ENCODE measurements around the gene IQCC. TPM values are rescaled to one million over a fixed set of nuclear protein-coding genes. Genes with fewer than 3 reads are reported as not detected.

The IQCC gene
- polyA plus RNA-seq, 1 donor from 2014 or later, result 7.5 TPM

GRCh38 chr1:32194984-32195383 lies 10.5 kb upstream of the IQCC start:
- no peaks in the 10 kb centered on the region for H4K20me1 ChIP-seq (ENCODE audit: insufficient read depth)
- no peak overlapping the region for H2AFZ ChIP-seq (ENCODE audit: low read depth, low read length)
- no peaks in the 10 kb centered on the region for H3K79me2 ChIP-seq (replicated peaks; ENCODE audit: insufficient read depth, low read length)
- H3K9me2 ChIP-seq (ENCODE audit: insufficient read depth, low read length), result no peaks in the 10 kb centered on the region
- H3K27ac ChIP-seq (ENCODE audit: low read length), result no peak overlapping the region
- no peak overlapping the region for H3K9ac ChIP-seq (ENCODE audit: low read length)
- no peaks in the 10 kb centered on the region for H3K27me3 ChIP-seq (ENCODE audit: insufficient read depth, low read depth, low read length)
- H3K4me3 ChIP-seq (ENCODE audit: low read length), result no peak overlapping the region
- TF ChIP-seq EZH2 (IDR thresholded peaks at IDR 0.05; ENCODE audit: borderline replicate concordance, insufficient read depth, low read length, poor library complexity, severe bottlenecking), result no peak
- no peak for TF ChIP-seq EP300 (conservative IDR thresholded peaks at IDR 0.05; ENCODE audit: poor library complexity, severe bottlenecking)
- no peak for TF ChIP-seq POLR2AphosphoS5 (IDR thresholded peaks at IDR 0.05)
- no peak for TF ChIP-seq CTCF (IDR thresholded peaks at IDR 0.05; ENCODE audit: poor library complexity, severe bottlenecking)
- TF ChIP-seq SMC3 (conservative IDR thresholded peaks at IDR 0.05; ENCODE audit: poor library complexity), result no peak
- no peaks in the 10 kb centered on the region for H3F3A ChIP-seq (ENCODE audit: insufficient read depth, low read length, poor library complexity, severe bottlenecking)
- H3K36me3 ChIP-seq (ENCODE audit: insufficient read depth, low read length), result peaks cover 8% of the 10 kb centered on the region
- H3K4me2 ChIP-seq (ENCODE audit: low read length), result no peak overlapping the region
- H3K9me3 ChIP-seq (ENCODE audit: low read length), result no peaks in the 10 kb centered on the region

- H3K36me3 ChIP-seq (ENCODE audit: insufficient read depth, low read length), result peaks cover 8% of the 10 kb centered on the region
Observed at GRCh38 chr1:32195531-32195930, 9.9 kb upstream of the IQCC start.

More at GRCh38 chr1:32195531-32195930, 9.9 kb upstream of the IQCC start:
- no peak overlapping the region for H3K27ac ChIP-seq (ENCODE audit: low read length)
- no peak overlapping the region for H2AFZ ChIP-seq (ENCODE audit: low read depth, low read length)
- no peak overlapping the region for H3K9ac ChIP-seq (ENCODE audit: low read length)
- H4K20me1 ChIP-seq (ENCODE audit: insufficient read depth), result no peaks in the 10 kb centered on the region
- H3K79me2 ChIP-seq (replicated peaks; ENCODE audit: insufficient read depth, low read length), result no peaks in the 10 kb centered on the region
- H3F3A ChIP-seq (ENCODE audit: insufficient read depth, low read length, poor library complexity, severe bottlenecking), result no peaks in the 10 kb centered on the region
- no peaks in the 10 kb centered on the region for H3K27me3 ChIP-seq (ENCODE audit: insufficient read depth, low read depth, low read length)
- no peaks in the 10 kb centered on the region for H3K9me2 ChIP-seq (ENCODE audit: insufficient read depth, low read length)
- no peak for TF ChIP-seq REST (IDR thresholded peaks at IDR 0.05; ENCODE audit: borderline replicate concordance)
- no peak for TF ChIP-seq EP300 (conservative IDR thresholded peaks at IDR 0.05; ENCODE audit: poor library complexity, severe bottlenecking)
- no peak for TF ChIP-seq RAD21 (conservative IDR thresholded peaks at IDR 0.05)
- TF ChIP-seq MXI1 (conservative IDR thresholded peaks at IDR 0.05; ENCODE audit: poor library complexity, severe bottlenecking), result no peak
- TF ChIP-seq CTCF (IDR thresholded peaks at IDR 0.05; ENCODE audit: poor library complexity, severe bottlenecking), result no peak
- TF ChIP-seq POLR2AphosphoS5 (IDR thresholded peaks at IDR 0.05), result no peak
- TF ChIP-seq TAF1 (IDR thresholded peaks at IDR 0.05; ENCODE audit: low read depth), result no peak
- no peak for TF ChIP-seq SMC3 (conservative IDR thresholded peaks at IDR 0.05; ENCODE audit: poor library complexity)
- no peak overlapping the region for H3K4me3 ChIP-seq (ENCODE audit: low read length)
- H3K4me2 ChIP-seq (ENCODE audit: low read length), result no peak overlapping the region
- no peaks in the 10 kb centered on the region for H3K9me3 ChIP-seq (ENCODE audit: low read length)
